Posterior vena cava (tissue), 2 donors: ENCODE results near the gene CYP4X1. TPM values are rescaled to one million over a fixed set of nuclear protein-coding genes. Genes with fewer than 3 reads are reported as not detected.
"Not testable (repeated sequence)": the region's sequence is repeated elsewhere in the genome, so short reads cannot be mapped to it uniquely, and the experiment has no call there.

ENCODE experiments used
- DNase-seq: peaks from one replicate; pipeline ENCODE4 v3.0.0-alpha.2; 2020; ENCODE audit warnings: low spot score
- intact Hi-C, 2 donors: fragments of 100-400 bp; cut with DNase I; formaldehyde crosslinking; loops; one replicate each; pipeline versions ENCODE4 v1.14.1 to v1.14.2; 2022 to 2023
- long read RNA-seq, 2 donors: library from polyadenylated mRNA; unstranded; transcript quantifications; one replicate each; pipeline ENCODE4 v2.0.0, GENCODE V29; 2020 to 2021
- total RNA-seq, 2 donors: library from RNA; stranded (reverse); fragmentation: NEBNext Ultra II Directional; extraction: Animal tissue kit (Norgen Biotek cat#: 25700); gene quantifications; one replicate each; pipeline ENCODE4 v1.2.1, GENCODE V29; 2021
- donor health status: DM: yes; HTN: yes; CAD: no.
- donor health status: DM: yes; HTN: yes; CAD: no.

The CYP4X1 gene, protein sequence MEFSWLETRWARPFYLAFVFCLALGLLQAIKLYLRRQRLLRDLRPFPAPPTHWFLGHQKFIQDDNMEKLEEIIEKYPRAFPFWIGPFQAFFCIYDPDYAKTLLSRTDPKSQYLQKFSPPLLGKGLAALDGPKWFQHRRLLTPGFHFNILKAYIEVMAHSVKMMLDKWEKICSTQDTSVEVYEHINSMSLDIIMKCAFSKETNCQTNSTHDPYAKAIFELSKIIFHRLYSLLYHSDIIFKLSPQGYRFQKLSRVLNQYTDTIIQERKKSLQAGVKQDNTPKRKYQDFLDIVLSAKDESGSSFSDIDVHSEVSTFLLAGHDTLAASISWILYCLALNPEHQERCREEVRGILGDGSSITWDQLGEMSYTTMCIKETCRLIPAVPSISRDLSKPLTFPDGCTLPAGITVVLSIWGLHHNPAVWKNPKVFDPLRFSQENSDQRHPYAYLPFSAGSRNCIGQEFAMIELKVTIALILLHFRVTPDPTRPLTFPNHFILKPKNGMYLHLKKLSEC
- 10 to 100 TPM in 1 of 2 donors, 1 to 10 TPM in 1; 5.9 to 14.3 TPM for total RNA-seq
- long read RNA-seq, donor 1, partial matches to known transcripts, result 0 of 4 reads
- long read RNA-seq, donor 1, other reads (novel, unspliced or antisense), result 0 of 4 reads
- long read RNA-seq, donor 2, transcript CYP4X1-201 (12 exons, 2,357 nt), result major isoform, 8 of 8 reads
- long read RNA-seq, donor 2, partial matches to known transcripts, result 0 of 8 reads
- long read RNA-seq, donor 2, other reads (novel, unspliced or antisense), result 0 of 8 reads

DNA sequence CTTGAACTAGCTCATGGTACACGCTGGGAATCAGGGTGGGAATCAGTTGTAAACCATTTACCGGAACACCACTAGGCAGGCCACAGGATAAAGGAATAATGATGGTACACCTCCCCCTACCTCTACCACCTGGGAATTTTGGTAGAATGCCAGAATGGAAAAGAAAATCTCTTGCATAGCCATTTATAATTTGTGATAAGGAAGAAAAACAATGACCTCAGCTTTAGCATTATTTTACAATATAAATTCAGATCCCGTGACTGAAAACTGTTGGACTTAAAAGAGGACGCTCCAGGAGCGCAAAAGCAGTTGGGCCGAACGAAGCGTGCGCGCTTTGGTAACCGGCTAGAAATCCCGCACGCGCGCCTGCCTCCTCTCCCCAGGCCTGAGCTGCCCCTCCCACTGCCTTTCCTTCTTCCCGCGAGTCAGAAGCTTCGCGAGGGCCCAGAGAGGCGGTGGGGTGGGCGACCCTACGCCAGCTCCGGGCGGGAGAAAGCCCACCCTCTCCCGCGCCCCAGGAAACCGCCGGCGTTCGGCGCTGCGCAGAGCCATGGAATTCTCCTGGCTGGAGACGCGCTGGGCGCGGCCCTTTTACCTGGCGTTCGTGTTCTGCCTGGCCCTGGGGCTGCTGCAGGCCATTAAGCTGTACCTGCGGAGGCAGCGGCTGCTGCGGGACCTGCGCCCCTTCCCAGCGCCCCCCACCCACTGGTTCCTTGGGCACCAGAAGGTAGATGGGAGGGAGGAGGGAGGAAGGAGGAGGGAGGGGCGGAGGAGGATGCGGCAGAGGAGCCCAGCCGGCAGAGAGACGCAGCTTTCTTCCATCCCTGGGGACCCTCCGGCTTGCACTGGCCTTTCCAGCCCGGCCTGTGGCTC lies at the start of gene CYP4X1:
CYP4X1 (plus strand) TSS at position 402 of the 873 bp plus-strand sequence; CDS start at position 551, 149 bp downstream.
- intact Hi-C loops, result no loop called here
- peak; percentile 85 for DNase-seq

DNA sequence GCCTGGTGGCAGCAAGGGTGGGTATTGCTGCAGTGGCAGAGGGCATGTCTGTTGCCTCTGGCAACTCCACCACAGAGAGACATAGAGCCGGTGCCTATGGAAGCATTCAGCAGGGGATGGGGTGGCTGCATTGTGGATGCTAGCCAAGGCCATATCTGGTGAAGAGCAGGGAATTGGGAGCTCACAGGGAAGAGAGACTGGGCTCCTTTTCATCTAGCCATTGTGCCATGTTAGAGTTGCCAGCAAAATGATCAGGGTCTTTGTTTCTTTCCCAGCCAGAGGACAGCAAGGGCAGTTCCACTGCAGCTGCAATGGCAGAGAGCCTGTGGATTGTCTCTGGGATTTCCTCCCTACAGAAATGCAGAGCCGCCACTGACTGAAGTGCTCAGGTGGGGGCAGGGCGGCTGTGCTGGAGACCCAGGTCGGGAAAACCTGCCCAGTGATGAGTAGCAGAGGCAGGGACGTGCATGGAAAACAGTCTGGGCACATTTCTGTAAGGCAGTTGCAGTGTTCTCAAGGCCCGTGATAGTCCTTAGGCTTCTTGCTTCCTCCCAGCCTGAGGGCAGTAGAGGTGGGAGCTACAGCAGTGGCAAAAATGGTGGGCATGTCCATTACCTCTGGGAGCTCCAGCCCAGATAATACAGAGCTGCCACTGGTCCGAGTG lies 40.2 kb upstream of the CYP4X1 start:
- intact Hi-C loops, result no loop called here

DNA sequence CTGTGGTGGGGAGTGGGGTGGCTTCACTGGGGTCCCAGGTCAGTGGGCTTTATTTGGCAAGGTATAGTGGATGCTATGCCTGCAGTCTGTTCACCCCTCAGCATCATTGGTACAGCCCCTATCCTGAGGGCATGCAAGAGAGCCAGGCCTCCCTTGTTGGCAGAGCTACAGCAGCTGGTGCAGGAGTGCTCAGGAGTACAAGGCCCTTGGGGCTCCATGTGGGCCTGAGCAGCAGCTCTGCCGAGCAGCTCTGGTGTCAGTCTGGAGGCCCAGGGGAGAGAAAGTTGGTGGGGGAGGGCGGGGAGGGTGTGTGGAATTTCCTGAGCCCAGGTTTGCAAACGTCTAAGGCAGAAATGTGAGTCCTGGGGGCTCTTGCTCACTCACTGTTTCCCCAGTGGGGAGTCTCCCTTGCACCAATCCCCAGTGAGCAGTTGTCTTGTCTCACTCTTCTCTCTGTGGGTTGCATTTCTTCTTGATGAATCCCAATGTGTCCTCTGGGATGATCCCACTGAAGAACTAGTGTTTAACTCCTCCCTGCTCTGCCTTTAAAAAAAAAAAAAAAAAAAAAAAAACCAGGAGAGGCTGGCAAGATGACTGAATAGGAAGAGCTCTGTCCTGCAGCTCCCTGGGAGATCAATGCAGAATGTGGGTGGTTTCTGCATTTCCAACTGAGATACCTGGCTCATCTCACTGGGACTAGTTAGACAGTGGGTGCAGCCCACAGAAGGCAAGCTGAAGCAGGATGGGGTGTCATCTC lies 39.5 kb upstream of the CYP4X1 start:
- DNase-seq, result no peak
- intact Hi-C loops, result no loop called here

More for the DNA sequence above, 40.2 kb upstream of the CYP4X1 start:
- DNase-seq, result no peak

DNA sequence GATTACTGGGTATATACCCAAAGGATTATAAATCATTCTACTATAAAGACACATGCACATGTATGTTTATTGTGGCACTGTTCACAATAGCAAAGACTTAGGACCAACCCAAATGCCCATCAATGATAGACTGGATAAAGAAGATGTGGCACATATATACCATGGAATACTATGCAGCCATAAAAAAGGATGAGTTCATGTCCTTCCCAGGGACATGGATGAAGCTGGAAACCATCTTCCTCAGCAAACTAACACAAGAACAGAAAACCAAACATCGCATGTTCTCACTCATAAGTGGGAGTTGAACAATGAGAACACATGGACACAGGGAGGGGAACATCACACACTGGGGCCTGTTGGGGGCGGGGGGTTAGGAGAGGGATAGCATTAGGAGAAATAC lies 32.9 kb upstream of the CYP4X1 start:
- intact Hi-C loops, DNase-seq: not testable (repeated sequence)

DNA sequence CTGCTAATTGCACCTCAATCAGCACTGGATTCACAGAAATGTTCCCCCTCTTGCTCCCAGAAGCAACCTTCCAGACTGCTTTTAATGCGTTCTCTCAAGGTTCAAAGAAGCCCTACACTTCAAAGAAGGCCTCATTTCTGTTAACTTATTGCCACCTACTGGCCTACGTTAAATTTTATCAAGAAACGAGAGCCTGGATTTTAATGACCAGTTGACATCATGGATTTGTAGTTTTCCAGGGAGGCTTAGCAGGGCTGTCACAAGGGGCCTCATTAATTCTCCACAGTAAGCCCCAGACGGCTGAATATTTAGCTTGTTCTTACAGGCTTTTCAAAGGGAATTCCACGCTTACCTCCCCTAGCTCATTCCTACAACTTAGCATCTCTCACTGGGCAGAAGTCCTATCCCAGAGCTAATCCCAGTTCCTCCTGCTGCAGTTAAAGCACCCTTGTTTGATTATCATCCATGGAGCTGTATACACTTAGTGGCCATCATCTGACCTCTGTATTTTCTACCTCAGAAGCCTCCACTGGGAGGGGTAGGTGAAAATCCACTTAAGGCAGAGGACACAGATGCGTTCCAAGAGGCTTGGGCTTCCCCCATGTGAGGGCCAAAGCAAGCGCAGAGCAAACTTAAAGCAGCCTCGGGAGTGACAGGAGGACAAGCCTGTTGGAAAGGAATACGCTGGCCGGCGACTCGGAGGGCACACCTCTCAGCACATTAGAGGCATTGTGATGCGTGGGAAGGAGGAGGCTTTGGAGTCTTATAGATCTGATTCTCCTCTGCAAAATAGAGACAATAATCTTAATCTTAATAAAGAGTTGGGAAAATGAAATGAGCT lies 32.2 kb upstream of the CYP4X1 start:
- intact Hi-C loops, result no loop called here
- peak; percentile 65 for DNase-seq

DNA sequence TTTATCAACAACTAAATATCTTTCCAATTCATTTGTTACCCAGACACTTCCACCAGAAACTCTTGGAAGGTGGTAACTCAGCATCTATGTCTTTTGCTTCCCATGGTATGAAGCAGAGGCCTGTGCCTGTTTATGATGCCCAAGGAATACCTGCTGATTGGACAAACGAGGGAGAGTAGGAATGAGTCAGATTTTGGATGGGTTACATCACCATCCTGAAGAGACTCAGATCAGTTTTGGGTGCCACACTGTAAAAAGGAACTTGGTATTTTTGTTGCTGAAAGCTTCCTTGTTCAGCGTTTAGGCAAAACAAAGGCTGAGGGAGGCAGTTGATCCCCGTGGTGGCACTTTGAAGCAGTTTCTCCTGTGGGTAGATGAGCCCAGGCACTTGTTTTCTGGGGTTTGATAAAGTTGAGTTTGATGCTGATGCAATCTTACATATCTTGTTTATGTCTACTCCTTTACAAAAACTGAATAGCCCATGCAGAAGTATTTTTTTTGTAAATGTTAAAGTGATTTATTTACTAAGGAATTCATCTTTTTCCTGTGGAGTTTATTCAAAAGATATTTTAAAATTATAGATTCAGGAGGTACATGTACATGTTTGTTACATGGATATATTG lies 26.7 kb upstream of the CYP4X1 start:
- DNase-seq, result no peak
- intact Hi-C loops, result no loop called here

DNA sequence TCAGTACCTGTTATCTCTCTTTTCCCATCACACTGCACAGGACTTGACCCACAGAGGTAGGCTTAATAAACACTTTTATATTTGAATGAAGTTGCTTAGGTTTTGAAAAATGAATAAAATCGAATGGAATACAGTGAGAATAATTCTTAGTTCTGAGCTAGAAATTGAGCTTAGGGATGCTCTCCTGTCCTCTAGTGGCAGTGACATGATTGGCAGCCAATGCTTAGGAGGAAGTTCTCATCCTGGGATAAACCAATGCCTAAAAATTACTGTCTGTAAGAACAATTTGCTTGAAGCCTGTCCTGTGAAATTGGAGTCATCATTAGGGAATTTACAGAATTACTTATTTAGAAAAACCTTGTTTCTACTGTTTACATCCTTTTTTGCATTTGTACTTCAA lies 21.3 kb upstream of the CYP4X1 start:
- intact Hi-C loops, result no loop called here
- DNase-seq, result no peak

DNA sequence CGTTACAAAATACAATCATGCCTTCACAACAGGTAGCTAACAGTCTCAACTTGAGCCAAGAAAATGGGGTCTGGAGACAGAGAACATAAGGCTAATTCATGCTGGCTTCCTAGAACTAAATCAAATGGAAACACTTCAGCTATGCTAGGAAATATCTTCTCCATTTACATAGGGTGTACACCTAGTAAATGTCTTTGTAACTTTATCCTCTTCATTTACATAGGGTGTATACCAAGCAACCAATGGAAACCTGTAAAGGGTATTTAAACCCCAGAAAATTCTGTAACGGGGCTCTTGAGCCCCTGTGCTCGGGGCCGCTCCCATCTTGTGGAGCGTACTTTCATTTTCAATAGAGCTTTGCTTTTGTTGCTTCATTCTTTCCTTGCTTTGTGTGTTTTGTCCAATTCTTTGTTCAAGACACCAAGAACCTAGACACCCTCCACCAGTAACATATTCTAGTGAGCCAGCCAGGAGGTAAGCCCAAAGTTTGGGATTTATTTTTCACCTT lies 19.5 kb upstream of the CYP4X1 start:
- no peak for DNase-seq
- intact Hi-C loops, result no loop called here

DNA sequence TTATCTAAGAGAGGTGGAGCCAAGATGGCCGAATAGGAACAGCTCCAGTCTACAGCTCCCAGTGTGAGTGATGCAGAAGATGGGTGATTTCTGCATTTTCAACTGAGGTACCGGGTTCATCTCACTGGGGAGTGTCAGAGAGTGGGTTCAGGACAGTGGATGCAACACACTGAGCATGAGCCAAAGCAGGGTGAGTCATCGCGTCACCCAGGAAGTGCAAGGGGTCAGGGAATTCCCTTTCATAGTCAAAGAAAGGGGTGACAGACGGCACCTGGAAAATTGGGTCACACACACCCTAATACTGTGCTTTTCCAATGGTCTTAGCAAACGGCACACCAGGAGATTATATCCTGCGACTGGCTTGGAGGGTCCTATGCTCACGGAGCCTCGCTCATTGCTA lies 17.0 kb upstream of the CYP4X1 start:
- DNase-seq, intact Hi-C loops: not testable (repeated sequence)

DNA sequence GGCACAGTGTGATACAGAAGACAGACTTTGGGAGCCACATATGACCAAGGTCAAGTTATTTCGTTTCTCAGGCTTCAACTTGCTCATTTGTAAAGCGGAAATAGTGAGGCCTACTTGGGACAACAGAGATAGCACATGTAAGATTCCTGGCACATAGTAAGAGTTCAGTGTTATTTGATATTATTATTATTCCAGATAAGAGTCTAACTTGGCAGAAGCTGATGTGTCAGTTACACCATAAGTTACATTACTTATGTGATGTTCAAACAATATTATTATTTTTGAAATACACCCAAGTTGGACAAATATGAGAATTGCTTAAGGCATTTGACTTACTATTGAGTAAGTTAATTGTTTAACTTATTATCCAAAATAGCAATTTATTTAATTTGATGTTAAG lies 10.2 kb upstream of the CYP4X1 start:
- no peak for DNase-seq
- intact Hi-C loops, result no loop called here

DNA sequence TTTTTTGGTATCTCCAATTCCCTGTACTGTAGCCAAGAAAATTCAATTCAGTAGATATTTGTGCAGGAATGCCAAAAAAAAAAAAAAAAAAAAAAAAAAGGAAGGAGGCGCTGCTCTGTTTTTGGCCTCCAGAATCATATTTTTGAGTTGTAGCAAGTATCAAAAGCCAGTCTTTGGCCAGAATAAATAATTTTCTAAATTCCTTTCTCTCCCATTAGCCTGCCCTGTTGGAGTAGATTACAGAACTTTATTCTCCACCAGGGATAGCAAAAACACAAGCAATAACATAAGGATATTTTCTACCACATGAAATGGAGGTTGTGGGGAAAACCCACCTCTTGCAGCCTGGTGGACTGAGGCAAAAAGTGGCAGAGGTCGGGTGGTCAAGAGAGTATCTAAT lies 2.4 kb upstream of the CYP4X1 start:
- DNase-seq, result no peak
- intact Hi-C loops, result no loop called here

DNA sequence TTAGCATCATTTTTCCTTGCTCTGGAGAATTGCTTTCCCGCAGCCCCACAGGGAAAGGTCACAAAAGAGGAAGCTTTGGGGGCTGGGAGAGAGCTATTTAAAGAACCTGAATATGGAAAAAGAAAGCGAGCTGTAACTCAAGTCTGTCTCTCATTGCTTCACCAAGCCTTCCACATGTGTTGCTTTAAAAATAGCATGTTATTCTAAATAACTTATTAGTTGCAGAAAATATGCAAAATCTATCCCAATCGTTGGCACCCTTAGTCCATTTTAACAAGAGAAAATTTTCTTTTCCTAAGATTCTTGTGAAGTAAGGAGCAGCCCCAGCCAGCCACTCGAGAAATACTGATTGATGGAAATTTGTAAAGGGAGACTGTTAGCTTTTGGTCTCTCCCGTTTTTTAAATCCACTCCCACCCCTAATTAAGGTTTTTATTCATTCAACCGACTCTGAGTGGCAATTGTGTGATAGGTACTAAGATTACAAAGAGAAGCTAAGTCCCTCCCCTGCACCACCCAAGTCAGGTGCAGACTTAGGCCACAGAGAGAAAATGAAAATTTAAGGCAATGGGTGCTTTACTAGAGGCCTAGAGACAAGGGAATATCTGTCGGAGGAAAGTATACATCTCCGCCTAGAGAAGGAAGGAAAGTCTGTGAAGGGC lies 802 bp downstream of the CYP4X1 start:
- no peak for DNase-seq
- intact Hi-C loops, result no loop called here

DNA sequence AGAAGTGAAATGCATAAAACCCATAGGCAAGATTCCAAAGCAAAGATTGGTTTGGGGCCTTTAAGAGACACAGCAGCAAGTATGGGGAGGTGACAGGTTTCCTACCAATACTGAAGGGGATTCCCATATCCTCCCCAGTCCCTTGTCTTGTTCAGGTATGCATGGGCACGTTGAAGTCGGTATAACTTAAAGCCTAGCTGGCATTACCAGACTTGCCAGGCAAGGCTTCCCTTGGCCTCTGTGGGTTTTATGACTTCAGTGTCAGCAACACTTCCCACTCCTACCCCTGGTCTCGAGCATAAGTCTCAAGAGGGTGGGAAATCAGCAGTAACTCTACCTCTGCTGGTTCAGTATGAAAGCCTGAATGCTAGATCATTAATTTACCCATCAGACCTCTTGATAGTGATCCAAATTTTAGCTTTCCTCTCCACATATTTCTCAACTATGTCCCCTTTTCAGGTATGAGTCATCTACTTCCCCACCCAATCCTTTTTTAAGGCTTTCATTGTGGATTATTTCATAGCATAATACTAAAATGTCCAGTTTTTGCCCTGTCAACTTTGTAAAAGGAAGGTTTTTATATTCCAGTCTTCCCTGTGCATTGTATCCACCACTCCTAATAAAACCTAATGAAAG lies 6.8 kb downstream of the CYP4X1 start:
- intact Hi-C loops, result no loop called here
- no peak for DNase-seq

DNA sequence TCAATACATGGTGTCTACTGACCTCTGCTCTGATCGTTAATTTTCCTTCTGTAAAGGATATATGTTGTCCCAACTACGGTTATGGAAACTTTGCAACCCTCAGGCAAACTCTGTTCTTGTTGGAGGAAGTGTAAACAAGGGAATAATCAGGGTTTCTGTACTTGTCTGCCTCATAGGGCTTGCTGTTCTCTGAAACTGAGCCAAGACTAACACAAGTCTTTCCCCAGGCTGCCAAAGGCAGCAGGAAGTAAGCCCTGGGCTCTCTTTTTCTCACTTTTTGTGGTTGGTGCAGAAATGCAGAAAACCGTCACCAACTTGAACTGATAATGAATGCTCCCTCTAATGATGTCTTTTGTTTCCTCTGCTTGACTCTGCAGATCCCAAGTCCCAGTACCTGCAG lies 7.6 kb downstream of the CYP4X1 start:
- intact Hi-C loops, result no loop called here
- DNase-seq, result no peak

DNA sequence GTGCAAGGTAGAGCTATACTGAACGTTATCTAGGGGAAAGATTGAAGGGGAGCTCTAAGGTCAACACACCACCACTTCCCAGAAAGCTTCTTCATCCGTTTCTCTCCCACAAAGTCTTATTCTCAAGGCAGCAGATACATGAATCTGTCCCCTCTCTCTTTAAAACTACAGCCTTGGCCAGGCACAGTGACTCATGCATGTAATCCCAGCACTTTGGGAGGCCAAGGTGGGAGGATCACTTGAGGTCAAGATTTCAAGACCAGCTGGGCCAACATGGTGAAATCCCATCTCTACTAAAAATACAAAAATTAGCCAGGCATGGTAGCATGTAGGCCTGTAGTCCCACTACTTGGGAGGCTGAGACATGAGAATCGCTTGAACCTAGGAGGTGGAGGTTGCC lies 8.1 kb downstream of the CYP4X1 start:
- intact Hi-C loops, result no loop called here
- no peak for DNase-seq

DNA sequence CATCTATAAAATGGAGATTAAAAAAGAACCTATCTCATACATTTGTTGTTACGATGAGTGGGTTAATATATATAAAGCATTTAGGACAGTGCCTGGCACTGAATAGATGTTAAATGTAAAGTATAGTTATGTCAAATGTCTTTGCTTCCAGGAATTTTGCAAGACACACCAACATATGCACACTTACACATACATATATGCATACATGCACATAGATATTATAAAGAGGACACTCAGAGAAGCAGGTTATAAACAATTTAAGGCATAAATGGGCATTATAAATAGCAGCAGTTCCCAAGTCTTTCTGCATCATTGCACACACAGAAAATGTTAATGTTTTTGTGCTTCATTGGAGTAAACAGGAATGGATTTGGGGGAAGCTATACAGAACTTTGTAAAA lies 13.3 kb downstream of the CYP4X1 start:
- no peak for DNase-seq
- intact Hi-C loops, result no loop called here
